Measurements from ENCODE around the gene E2F2. TPM values are rescaled to one million over a fixed set of nuclear protein-coding genes. Genes with fewer than 3 reads are reported as not detected.

Gene E2F2
- total RNA-seq, 1 experiment from 2014 or later = 8.4 TPM

Other genes with a start within 250 kb of the E2F2 start
- 89.1 and 92.1 TPM in 2 replicates for gene HNRNPR, start 186.9 kb downstream of the E2F2 start, total RNA-seq (2014; rRNA removed; shearing (Covaris generic); ENCODE audit: low replicate concordance)
- 11.6 and 16.4 TPM in 2 replicates for gene ZNF436, start 161.4 kb downstream of the E2F2 start, total RNA-seq (2014; rRNA removed; shearing (Covaris generic); ENCODE audit: low replicate concordance)
- 0.41 and 1.5 TPM in 2 replicates for gene TCEA3, start 106.5 kb downstream of the E2F2 start, total RNA-seq (2014; rRNA removed; shearing (Covaris generic); ENCODE audit: low replicate concordance)
- gene ASAP3, start 47.1 kb downstream of the E2F2 start, total RNA-seq (2014; rRNA removed; shearing (Covaris generic); ENCODE audit: low replicate concordance) = 1.6 and 4.7 TPM in 2 replicates
- 460 and 470 TPM in 2 replicates for gene ID3, start 28.3 kb upstream of the E2F2 start, total RNA-seq (2014; rRNA removed; shearing (Covaris generic); ENCODE audit: low replicate concordance)
- 413 and 414 TPM in 2 replicates for gene RPL11, start 160.6 kb upstream of the E2F2 start, total RNA-seq (2014; rRNA removed; shearing (Covaris generic); ENCODE audit: low replicate concordance)
- 18.6 and 21.6 TPM in 2 replicates for gene ELOA, start 212.2 kb upstream of the E2F2 start, total RNA-seq (2014; rRNA removed; shearing (Covaris generic); ENCODE audit: low replicate concordance)
- 55.0 and 55.4 TPM in 2 replicates for gene PITHD1, start 247.2 kb upstream of the E2F2 start, total RNA-seq (2014; rRNA removed; shearing (Covaris generic); ENCODE audit: low replicate concordance)

All from Caki2 (cell line).